ENCODE data around the gene OIT3.

The OIT3 gene

DNA sequence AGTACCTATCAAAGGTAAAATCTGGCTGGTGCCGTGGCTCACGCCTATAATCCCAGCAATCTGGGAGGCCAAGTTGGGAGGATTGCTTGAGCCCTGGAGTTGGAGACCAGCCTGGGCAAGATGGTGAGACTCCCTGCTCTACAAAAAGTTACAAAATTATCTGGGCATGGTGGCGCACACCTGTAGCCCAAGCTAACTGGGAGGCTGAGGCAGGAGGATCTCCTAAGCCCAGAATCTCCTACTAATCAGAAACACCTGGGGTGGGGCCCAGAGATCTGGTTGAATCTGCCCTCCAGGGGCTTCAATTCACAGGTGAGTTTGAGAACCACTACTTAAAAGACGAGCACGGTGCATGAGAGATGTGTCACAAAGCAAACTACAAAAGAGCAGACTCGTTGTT is 58.6 kb downstream of the OIT3 start:
- no peak for DNase-seq (ENCODE audit: low read depth in 3 of 3)

DNA sequence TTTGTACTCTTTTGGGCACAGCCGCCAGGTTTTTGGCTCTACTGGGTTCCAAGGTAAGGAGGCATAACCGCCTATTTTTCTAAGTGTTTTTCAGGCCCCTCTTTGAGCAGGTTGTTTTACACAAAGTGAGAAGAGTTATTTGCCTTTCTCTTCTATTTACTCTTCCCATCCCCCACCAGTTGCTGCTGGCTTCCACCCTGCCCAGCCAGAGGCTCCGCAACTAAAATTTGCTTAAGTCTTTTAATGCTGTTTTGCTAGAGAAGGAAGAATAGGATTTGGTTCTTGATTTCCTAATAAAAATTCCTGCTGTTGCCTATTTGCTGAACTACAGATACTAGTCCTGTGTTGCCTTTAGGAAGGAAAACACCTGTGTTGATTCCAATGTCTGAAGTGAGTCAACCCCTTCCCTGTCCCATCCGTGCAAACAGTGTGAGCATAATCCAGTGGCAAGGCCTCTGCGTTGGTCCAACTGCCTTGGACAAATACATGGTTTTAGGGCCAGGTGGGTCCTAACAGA is 59.2 kb downstream of the OIT3 start:
- DNase-seq (ENCODE audit: low read depth in 3 of 3), result no peak

DNA sequence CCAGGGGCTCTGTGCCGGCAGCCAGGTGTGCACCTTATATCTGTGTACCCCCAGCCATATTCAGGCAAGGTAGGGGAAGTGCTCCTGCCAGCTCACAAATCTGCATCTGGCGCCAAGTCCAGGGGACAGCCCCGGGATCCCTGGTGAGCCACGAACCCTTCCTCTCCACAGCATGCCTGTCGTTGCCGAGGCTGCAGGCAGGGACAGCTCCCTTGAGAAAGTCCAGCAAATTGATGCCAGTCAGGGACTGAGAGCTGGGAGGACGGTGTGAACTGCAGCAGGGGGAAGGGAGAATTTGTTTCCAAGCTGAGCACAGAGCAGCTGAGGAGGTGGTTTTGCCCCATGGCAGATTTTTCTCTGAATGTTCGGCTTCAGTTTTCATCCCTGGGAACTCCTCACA is 60.1 kb downstream of the OIT3 start:
- no peak for DNase-seq (ENCODE audit: low read depth in 3 of 3)

- no peak for DNase-seq (ENCODE audit: low read depth in 3 of 3)
These were observed 60.7 kb downstream of the OIT3 start for GRCh38 chr10:72954230-72954595.

GRCh38 chr10:72954596-72955554 is 61.3 kb downstream of the OIT3 start, which contains the start of gene PLA2G12B:
Gene PLA2G12B, minus strand, starts transcription at chr10:72954806. Its CDS starts 121 bp downstream, at chr10:72954685.
- no peak for DNase-seq (ENCODE audit: low read depth in 3 of 3)

- no peak for DNase-seq (ENCODE audit: low read depth in 3 of 3)
These were observed 62.5 kb downstream of the OIT3 start for GRCh38 chr10:72956001-72956400.

- no peak for DNase-seq (ENCODE audit: low read depth in 3 of 3)
These were observed 83.3 kb downstream of the OIT3 start for GRCh38 chr10:72976886-72977285.

DNA sequence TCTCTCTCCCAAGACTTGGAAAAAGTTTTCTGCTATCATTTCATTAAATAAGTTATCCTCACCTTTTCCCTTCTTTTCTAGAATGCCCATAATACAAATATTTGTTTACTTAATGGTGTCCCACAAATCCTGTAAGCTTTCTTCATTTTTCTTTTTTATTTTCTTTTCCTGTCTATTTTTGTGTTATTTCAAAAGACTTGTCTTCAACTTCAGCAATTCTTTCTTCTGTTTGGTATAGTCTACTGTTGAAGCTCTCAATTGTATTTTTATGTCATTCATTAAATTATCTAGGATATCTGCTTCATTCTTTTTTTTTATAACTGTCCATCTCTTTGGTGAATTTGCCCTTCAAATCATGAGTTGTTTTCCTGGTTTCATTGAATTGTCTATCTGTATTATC is 86.2 kb downstream of the OIT3 start:
- DNase-seq (ENCODE audit: low read depth in 3 of 3), result no peak

DNA sequence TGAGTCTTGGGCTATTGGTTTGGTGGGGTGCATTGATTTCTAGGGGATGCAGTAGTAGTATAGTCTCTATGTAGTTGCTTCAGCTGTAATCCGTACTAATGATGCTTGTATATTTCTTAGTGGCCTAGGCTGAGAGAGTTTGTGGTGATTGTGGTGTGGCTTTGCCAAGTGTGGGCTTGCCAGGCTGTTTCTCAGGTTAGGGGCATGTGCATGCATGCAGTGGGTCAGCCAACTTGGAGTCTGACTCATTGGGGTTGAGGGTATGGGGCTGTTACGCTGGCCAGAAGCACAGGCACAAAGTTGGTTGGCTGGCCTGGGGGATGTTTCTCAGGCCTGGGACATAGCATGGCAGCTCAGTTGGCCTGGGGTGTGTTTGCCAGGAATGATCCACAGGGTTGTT is 86.8 kb downstream of the OIT3 start:
- no peak for DNase-seq (ENCODE audit: low read depth in 3 of 3)

- no peak for DNase-seq (ENCODE audit: low read depth in 3 of 3)
These were observed 87.7 kb downstream of the OIT3 start for GRCh38 chr10:72981028-72981881.

DNA sequence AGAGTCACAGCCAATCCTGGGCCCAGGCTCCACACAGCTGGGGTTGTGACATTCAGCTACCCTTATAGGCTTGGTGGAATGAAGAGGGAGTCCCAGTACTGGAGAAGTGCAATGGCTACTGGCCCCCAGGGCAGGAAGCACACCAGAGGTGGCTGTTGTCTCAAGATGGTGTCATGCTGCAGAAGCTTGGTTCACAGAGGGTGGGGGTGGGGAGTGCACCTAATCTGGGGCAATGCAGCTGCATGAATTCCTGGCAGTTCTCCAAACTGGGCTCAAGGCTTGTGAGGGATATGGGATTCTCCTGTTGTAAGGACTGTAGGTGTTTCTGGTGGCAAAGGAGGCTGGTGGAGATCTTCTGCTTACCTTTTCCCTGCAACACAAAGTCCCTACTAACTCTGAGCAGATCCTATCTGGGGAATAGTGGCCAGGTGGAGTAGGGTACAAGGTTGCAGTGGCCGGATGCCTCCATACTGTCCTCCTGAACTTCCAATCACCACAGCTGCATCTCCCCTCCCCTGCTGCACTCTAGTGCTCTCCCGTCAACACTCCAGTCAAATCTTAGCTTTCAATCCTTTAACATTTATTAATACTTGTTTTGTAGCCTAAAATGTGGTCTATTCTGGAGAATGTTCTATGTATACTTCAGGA is 88.5 kb downstream of the OIT3 start:
- no peak for DNase-seq (ENCODE audit: low read depth in 3 of 3)
